ENCODE results near the gene SLC26A8. TPM values are rescaled to one million over a fixed set of nuclear protein-coding genes. Genes with fewer than 3 reads are reported as not detected.
A peak's percentile ranks its signal among the peaks of the same experiment; 100 is the strongest.

The SLC26A8 gene
- total and polyA plus RNA-seq, 2 experiments from 2014 or later, result 0.89 to 2.9 TPM

GRCh38 chr6:36035225-36035624 lies 10.8 kb upstream of the SLC26A8 start (continued):
- no peak for TF ChIP-seq EZH2phosphoT487 (IDR thresholded peaks at IDR 0.05; ENCODE audit: unreplicated experiment)

- Histone ChIP-seq H4K20me1 (replicated peaks; ENCODE audit: insufficient read depth) (peaks cover 24% of the 10 kb centered on the region), H3K4me1 (ENCODE audit: insufficient read depth) (peaks cover 20% of the 10 kb centered on the region), H3K27ac (ENCODE audit: low read depth) (no peak overlapping the region), H3K79me2 (replicated peaks; ENCODE audit: insufficient read depth) (peaks cover 100% of the 10 kb centered on the region), H3F3A (replicated peaks; ENCODE audit: low read depth) (no peaks in the 10 kb centered on the region), H2AFZ (no peak overlapping the region), H3K4me2 (peak overlapping the region; percentile 56), H3K4me3 (peak overlapping the region; percentile 12; the same call in 1 of the 2 replicates), H3K27me3 (ENCODE audit: insufficient read depth) (no peaks in the 10 kb centered on the region), H3K36me3 (ENCODE audit: insufficient read depth) (no peaks in the 10 kb centered on the region), H3K9me2 (ENCODE audit: insufficient read depth) (no peaks in the 10 kb centered on the region)
- DNase-seq (ENCODE audit: low spot score) (no peak), ATAC-seq (no peak)
- Mint-ChIP-seq H3K27me3 (ENCODE audit: insufficient read depth, low read depth, poor library complexity) (no peaks in the 10 kb centered on the region), H3K9me3 (no peaks in the 10 kb centered on the region), H3K36me3 (ENCODE audit: low read depth) (peaks cover 4% of the 10 kb centered on the region; the same call in 1 of the 3 replicates), H3K27ac (no peak overlapping the region), H3K4me1 (peaks cover 14% of the 10 kb centered on the region), H3K4me3 (no peak overlapping the region)
- TF ChIP-seq, protein P1, sequence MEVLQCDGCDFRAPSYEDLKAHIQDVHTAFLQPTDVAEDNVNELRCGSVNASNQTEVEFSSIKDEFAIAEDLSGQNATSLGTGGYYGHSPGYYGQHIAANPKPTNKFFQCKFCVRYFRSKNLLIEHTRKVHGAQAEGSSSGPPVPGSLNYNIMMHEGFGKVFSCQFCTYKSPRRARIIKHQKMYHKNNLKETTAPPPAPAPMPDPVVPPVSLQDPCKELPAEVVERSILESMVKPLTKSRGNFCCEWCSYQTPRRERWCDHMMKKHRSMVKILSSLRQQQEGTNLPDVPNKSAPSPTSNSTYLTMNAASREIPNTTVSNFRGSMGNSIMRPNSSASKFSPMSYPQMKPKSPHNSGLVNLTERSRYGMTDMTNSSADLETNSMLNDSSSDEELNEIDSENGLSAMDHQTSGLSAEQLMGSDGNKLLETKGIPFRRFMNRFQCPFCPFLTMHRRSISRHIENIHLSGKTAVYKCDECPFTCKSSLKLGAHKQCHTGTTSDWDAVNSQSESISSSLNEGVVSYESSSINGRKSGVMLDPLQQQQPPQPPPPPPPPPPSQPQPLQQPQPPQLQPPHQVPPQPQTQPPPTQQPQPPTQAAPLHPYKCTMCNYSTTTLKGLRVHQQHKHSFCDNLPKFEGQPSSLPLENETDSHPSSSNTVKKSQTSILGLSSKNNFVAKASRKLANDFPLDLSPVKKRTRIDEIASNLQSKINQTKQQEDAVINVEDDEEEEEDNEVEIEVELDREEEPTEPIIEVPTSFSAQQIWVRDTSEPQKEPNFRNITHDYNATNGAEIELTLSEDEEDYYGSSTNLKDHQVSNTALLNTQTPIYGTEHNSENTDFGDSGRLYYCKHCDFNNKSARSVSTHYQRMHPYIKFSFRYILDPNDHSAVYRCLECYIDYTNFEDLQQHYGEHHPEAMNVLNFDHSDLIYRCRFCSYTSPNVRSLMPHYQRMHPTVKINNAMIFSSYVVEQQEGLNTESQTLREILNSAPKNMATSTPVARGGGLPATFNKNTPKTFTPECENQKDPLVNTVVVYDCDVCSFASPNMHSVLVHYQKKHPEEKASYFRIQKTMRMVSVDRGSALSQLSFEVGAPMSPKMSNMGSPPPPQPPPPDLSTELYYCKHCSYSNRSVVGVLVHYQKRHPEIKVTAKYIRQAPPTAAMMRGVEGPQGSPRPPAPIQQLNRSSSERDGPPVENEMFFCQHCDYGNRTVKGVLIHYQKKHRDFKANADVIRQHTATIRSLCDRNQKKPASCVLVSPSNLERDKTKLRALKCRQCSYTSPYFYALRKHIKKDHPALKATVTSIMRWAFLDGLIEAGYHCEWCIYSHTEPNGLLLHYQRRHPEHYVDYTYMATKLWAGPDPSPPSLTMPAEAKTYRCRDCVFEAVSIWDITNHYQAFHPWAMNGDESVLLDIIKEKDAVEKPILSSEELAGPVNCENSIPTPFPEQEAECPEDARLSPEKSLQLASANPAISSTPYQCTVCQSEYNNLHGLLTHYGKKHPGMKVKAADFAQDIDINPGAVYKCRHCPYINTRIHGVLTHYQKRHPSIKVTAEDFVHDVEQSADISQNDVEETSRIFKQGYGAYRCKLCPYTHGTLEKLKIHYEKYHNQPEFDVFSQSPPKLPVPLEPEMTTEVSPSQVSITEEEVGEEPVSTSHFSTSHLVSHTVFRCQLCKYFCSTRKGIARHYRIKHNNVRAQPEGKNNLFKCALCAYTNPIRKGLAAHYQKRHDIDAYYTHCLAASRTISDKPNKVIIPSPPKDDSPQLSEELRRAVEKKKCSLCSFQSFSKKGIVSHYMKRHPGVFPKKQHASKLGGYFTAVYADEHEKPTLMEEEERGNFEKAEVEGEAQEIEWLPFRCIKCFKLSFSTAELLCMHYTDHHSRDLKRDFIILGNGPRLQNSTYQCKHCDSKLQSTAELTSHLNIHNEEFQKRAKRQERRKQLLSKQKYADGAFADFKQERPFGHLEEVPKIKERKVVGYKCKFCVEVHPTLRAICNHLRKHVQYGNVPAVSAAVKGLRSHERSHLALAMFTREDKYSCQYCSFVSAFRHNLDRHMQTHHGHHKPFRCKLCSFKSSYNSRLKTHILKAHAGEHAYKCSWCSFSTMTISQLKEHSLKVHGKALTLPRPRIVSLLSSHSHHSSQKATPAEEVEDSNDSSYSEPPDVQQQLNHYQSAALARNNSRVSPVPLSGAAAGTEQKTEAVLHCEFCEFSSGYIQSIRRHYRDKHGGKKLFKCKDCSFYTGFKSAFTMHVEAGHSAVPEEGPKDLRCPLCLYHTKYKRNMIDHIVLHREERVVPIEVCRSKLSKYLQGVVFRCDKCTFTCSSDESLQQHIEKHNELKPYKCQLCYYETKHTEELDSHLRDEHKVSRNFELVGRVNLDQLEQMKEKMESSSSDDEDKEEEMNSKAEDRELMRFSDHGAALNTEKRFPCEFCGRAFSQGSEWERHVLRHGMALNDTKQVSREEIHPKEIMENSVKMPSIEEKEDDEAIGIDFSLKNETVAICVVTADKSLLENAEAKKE (CRISPR knock-in tag; IDR thresholded peaks at IDR 0.05), result no peak
- TF ChIP-seq REST (IDR thresholded peaks at IDR 0.05; ENCODE audit: unreplicated experiment), result no peak
- no peak for TF ChIP-seq ZNF331 (CRISPR knock-in tag; IDR thresholded peaks at IDR 0.05; ENCODE audit: low read depth)
- no peak for TF ChIP-seq ETS1 (IDR thresholded peaks at IDR 0.05)
- TF ChIP-seq EZH2phosphoT487 (IDR thresholded peaks at IDR 0.05; ENCODE audit: unreplicated experiment), result no peak
- TF ChIP-seq CREB1 (CRISPR knock-in tag; IDR thresholded peaks at IDR 0.05; ENCODE audit: low read depth), result no peak
- TF ChIP-seq NANOG (IDR thresholded peaks at IDR 0.05; ENCODE audit: borderline replicate concordance), result no peak
- TF ChIP-seq STAT1 (IDR thresholded peaks at IDR 0.05; ENCODE audit: unreplicated experiment), result no peak
- TF ChIP-seq POLR2AphosphoS5 (IDR thresholded peaks at IDR 0.05; ENCODE audit: low read depth), result no peak
- no peak for TF ChIP-seq ZNF114 (CRISPR knock-in tag; IDR thresholded peaks at IDR 0.05)
- TF ChIP-seq, protein P2, sequence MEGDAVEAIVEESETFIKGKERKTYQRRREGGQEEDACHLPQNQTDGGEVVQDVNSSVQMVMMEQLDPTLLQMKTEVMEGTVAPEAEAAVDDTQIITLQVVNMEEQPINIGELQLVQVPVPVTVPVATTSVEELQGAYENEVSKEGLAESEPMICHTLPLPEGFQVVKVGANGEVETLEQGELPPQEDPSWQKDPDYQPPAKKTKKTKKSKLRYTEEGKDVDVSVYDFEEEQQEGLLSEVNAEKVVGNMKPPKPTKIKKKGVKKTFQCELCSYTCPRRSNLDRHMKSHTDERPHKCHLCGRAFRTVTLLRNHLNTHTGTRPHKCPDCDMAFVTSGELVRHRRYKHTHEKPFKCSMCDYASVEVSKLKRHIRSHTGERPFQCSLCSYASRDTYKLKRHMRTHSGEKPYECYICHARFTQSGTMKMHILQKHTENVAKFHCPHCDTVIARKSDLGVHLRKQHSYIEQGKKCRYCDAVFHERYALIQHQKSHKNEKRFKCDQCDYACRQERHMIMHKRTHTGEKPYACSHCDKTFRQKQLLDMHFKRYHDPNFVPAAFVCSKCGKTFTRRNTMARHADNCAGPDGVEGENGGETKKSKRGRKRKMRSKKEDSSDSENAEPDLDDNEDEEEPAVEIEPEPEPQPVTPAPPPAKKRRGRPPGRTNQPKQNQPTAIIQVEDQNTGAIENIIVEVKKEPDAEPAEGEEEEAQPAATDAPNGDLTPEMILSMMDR (conservative IDR thresholded peaks at IDR 0.05; ENCODE audit: low read depth in 2 of 2), result no peak
- TF ChIP-seq JUNB (IDR thresholded peaks at IDR 0.05; ENCODE audit: unreplicated experiment), result no peak
Observed at GRCh38 chr6:36034441-36034840, 10.0 kb upstream of the SLC26A8 start.

All from GM23338 (cell line).